Thoracic aorta (tissue), 2 donors: Measurements from ENCODE around the gene TOP1. TPM values are rescaled to one million over a fixed set of nuclear protein-coding genes. Genes with fewer than 3 reads are reported as not detected.

ENCODE experiments used
- ATAC-seq: fragments of 150-250 bp; one replicate; pipeline ENCODE4 v1.8.0; 2017; ENCODE audit warnings: low read depth; ENCODE audit not compliant: insufficient number of reproducible peaks, low FRiP score
- DNase-seq: peaks from one replicate; pipeline ENCODE4 v3.0.0-alpha.2; 2020; ENCODE audit warnings: low spot score
- H3K27ac ChIP-seq, 2 donors: fragments of 200-600 bp; sonication (generic); 1 replicate in 1 of 2; 2 replicates in 1 of 2; pipeline ENCODE4 v1.5.1; 2016; ENCODE audit warnings: mild to moderate bottlenecking in 2 of 2, moderate library complexity in 2 of 2
- H3K27me3 ChIP-seq: fragments of 200-600 bp; sonication (generic); replicated peaks from 2 replicates; pipeline ENCODE4 v1.6.0; 2016; ENCODE audit warnings: mild to moderate bottlenecking; ENCODE audit not compliant: insufficient read depth
- H3K36me3 ChIP-seq: fragments of 200-600 bp; sonication (generic); one replicate; pipeline ENCODE4 v1.5.1; 2016
- H3K4me1 ChIP-seq, 2 donors: fragments of 200-600 bp; sonication (generic); 1 replicate in 1 of 2; 2 replicates in 1 of 2; pipeline versions ENCODE4 v1.5.1 to v1.6.0; 2016; ENCODE audit warnings: low read depth in 2 of 2, mild to moderate bottlenecking in 1 of 2; ENCODE audit not compliant: control insufficient read depth in 1 of 2
- H3K4me3 ChIP-seq: fragments of 200-600 bp; sonication (generic); 2 replicates; pipeline ENCODE4 v1.5.1; 2016; ENCODE audit warnings: mild to moderate bottlenecking
- H3K9me3 ChIP-seq: fragments of 200-600 bp; sonication (generic); 2 replicates; pipeline ENCODE4 v1.5.1; 2016
- total RNA-seq, 2 donors: library from RNA; depleted of rRNA; stranded (reverse); fragments of >200 nt; gene quantifications; one replicate each; pipeline versions ENCODE4 v1.1.0 to v1.2.3, GENCODE V29; 2016
- TF ChIP-seq, protein P1 (sequence below): fragments of 200-600 bp; sonication (generic); IDR thresholded peaks from one replicate; pipeline ENCODE4 v1.5.1; 2019; ENCODE audit warnings: antibody characterized with exemption

The TOP1 gene
- total RNA-seq, 2 donors from 2014 or later, result 17.3 to 35.4 TPM

DNA sequence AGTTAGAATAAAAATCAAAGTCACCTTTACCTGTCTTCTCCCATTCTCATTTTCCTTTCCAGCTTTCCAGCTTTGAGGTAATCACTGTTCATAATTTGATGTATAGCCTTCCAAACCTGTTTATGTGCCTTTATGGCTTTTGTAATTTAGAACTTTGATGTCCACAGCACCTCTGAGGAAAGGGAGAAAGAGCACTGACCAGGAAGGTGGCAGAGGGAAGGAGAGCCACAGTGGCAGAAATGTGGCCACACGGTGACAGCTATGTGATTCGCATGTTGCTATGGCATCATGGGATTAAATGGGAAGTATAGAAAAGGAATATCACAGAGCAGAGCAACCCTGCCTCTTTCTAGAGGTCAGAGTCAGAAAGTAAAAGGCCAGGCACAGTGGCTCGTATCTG is 57.0 kb downstream of the TOP1 start:
- peaks cover 6 to 9% of the 10 kb centered on the region in 2 donors for H3K4me1 ChIP-seq
- TF ChIP-seq, protein P1, sequence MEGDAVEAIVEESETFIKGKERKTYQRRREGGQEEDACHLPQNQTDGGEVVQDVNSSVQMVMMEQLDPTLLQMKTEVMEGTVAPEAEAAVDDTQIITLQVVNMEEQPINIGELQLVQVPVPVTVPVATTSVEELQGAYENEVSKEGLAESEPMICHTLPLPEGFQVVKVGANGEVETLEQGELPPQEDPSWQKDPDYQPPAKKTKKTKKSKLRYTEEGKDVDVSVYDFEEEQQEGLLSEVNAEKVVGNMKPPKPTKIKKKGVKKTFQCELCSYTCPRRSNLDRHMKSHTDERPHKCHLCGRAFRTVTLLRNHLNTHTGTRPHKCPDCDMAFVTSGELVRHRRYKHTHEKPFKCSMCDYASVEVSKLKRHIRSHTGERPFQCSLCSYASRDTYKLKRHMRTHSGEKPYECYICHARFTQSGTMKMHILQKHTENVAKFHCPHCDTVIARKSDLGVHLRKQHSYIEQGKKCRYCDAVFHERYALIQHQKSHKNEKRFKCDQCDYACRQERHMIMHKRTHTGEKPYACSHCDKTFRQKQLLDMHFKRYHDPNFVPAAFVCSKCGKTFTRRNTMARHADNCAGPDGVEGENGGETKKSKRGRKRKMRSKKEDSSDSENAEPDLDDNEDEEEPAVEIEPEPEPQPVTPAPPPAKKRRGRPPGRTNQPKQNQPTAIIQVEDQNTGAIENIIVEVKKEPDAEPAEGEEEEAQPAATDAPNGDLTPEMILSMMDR, result no peak
- no peaks in the 10 kb centered on the region for H3K27me3 ChIP-seq
- no peaks in the 10 kb centered on the region for H3K9me3 ChIP-seq
- no peak for DNase-seq
- H3K27ac ChIP-seq, result no peak overlapping the region
- no peak for ATAC-seq
- peaks cover 10% of the 10 kb centered on the region for H3K36me3 ChIP-seq
- H3K4me3 ChIP-seq, result no peak overlapping the region

GRCh38 chr20:41086402-41087324 is 58.0 kb downstream of the TOP1 start:
- Histone ChIP-seq H3K36me3 (peaks cover 8% of the 10 kb centered on the region), H3K4me1 (no peaks in the 10 kb centered on the region), H3K4me3 (no peak overlapping the region), H3K9me3 (no peaks in the 10 kb centered on the region), H3K27ac (no peak overlapping the region), H3K27me3 (no peaks in the 10 kb centered on the region)
- DNase-seq (no peak), ATAC-seq (no peak)
- TF ChIP-seq, protein P1, result no peak

DNA sequence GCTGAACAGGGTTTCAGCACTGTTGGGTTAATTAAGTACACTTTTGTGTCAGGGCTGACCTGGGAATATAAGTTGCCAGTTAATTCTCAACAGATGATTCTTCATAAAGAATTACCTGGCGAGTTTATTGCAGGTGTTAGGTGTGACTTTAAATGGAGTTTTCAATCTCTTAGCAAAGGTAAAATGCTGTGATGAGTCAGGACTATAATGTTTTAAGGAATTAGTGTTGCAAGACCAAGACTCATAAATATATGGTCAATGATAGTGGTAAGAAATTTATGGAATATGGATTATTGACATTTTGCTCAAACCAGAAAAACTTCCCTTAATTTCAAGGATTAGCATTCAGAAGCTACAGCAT is 58.7 kb downstream of the TOP1 start:
- no peaks in the 10 kb centered on the region for H3K4me1 ChIP-seq
- DNase-seq, result no peak
- H3K4me3 ChIP-seq, result no peak overlapping the region
- no peak for ATAC-seq
- peaks cover 10% of the 10 kb centered on the region for H3K36me3 ChIP-seq
- TF ChIP-seq, protein P1, result no peak
- H3K27ac ChIP-seq, result no peak overlapping the region
- no peaks in the 10 kb centered on the region for H3K9me3 ChIP-seq
- H3K27me3 ChIP-seq, result no peaks in the 10 kb centered on the region

DNA sequence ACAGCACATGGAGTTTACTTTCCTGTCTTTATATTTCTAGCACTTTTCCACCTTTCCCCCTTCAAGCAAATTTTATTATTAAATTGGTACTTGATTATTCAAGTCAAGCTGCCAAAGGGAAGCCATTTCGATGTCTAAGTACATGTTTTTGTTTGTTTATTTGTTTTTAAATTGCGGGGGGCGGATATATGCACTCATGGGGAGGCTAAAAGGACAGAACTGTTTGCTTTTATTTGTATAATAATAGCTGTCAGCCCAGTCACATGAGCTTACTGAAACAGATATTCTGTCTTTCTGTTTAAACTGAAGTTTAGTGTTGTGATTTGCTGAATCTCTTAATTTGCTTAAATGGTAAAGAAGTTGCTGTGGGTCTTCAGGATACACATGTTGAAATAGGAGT is 59.2 kb downstream of the TOP1 start:
- TF ChIP-seq, protein P1, result no peak
- no peak overlapping the region for H3K4me3 ChIP-seq
- H3K4me1 ChIP-seq, result no peaks in the 10 kb centered on the region
- DNase-seq, result no peak
- no peak for ATAC-seq
- peaks cover 11% of the 10 kb centered on the region for H3K36me3 ChIP-seq
- H3K27me3 ChIP-seq, result no peaks in the 10 kb centered on the region
- H3K27ac ChIP-seq, result no peak overlapping the region
- no peaks in the 10 kb centered on the region for H3K9me3 ChIP-seq

- no peak overlapping the region for H3K27ac ChIP-seq
- TF ChIP-seq, protein P1, result no peak
- H3K4me1 ChIP-seq, result no peaks in the 10 kb centered on the region
- no peaks in the 10 kb centered on the region for H3K9me3 ChIP-seq
- H3K27me3 ChIP-seq, result no peaks in the 10 kb centered on the region
- H3K36me3 ChIP-seq, result peaks cover 19% of the 10 kb centered on the region
- DNase-seq (no peak), ATAC-seq (no peak)
- H3K4me3 ChIP-seq, result no peak overlapping the region
Measured at GRCh38 chr20:41089555-41089954, 60.9 kb downstream of the TOP1 start.
